Stimulated activated CD4-positive, alpha-beta T cell treated with anti-CD3 and anti-CD28 coated beads, Interleukin-4, amount 100 ng/mL, for 1 hour (primary cell): ENCODE data around the gene NOTCH1.

Source experiments
- DNase-seq: peaks from one replicate; pipeline ENCODE4 v3.0.0-alpha.2; 2020

Gene NOTCH1

DNA sequence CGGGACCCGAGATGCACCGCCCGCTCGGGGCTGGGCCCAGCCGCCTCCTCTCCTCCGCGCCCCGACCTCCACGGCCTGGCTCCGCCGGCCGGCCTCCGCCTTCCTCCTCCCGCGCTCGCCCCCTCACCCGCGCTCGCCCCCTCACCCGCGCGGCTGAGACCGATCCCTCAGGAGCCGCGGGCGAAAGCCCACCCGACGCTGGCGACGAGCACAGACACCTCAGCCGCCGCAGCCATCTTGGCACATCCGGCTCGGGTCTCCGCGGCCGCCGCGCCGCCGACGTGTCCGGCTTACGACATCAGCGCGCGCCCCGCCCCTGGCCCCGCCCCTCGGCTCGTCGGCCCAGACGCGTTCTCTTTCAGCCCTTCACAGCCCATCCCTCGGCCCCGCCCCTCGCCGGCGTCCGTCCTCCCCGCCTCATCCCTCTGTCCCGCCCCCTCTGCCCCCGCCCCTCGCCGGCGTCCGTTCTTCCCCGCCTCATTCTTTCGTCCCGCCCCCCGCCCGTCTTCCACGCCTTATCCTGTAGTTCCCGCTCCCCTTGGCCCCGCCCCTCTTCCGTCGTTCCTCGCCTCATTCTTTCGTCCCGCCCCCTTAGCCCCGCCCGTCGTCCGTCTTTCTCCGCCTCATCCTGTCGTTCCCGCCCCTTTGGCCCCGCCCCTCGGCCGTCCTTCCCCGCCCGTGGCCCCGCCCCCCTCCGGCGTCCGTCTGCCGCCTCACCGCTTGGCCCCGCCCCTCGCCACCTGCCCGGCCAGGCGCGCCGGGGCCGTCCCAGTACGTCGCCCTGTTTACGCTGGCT, 62.9 kb downstream of the NOTCH1 start, which contains the start of gene SEC16A:
Gene SEC16A, minus strand, starts transcription at position 248 of the 796 bp plus-strand sequence. CDS start 5,425 bp downstream, outside the sequence.
- DNase-seq: peak; percentile 100

DNA sequence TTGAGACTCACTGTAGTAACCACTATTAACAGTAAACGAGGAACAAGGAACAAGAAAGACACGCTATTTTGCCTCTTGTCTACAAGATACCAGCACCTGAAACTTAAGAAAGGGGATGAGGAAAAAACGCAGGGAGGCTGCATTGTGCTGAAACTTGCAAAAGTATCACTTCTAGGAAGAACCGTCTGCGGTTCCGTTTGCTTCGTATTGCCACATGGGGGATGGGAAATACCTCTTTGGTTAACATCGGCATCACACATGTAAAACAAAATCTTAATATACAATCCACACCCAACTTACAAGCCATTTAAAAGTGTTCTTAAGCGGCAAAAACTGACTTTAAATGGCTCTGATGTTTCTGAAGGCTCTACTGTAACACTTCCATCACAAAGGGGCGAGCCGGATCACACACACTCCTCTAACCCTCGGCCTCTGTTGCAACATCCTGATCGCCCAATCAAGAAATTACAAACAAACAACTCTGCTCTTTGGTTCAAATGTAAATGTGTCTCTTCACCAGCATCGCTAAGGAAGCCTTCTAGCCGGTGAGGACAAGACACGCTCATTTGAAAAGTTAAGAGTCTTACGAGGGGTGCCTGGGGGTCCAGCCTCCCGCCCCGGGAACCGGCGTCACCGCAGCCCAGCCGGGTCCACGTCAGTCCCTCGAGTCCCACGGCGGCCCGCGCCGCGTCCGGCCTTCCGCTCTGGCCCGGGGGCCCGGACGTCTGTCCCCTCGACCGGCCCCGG, 63.6 kb downstream of the NOTCH1 start:
- no peak for DNase-seq

DNA sequence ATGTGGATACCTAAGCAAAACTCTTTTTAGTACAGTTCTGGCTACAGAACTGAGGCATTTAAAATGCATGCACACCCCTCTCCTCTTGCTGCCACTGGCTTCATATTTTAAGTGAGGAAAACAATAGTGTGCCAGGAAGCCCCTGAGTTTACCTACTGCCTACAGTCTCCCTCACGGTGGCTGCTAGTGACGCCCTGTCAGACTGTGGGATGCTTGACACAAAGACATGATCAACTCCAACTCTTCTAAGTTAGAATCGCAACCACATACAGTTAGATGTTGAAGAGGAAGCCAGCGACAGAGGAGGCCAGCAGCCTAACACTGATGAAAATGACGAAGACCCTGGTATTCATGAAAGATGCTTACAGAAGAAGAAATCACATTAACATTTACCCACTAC, 64.3 kb downstream of the NOTCH1 start:
- DNase-seq: no peak

DNA sequence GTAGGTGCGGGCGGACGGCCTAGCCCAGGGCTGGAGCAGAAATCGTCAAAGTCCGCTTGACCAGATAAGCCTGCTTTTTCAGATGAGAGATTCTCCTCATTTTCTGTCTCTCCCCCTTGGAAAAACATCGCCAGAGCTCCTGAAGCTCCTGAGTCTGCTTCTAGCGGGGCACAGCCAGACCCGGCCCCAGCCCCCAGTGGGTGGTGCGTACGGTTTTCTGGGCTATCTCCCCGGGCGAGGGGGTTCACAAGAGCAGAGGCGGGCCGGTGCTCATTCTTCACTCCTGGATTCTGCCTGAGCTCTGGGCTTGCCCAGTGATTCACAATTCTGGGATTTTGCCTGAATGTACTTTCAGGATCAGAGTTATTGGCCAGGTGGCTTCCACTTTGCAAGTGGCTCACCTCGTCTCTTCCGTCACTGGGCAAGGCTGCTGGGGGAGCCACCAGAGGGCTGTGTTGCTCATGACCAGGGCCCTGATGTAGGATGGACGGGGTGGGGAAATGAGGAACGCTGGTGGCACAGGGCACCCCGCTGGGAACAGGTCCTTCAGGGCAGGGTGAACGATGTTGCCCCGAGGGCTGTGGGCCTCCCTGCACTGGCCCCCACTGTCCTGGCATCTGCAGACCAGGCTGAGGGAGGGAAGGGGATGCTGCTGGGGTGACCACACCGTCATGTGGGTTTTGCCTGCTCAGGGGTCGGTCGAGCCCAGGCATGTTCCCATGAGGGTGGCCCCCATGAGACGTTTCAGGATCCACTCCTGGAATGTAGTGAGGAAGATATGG, 69.3 kb downstream of the NOTCH1 start:
- no peak for DNase-seq

DNA sequence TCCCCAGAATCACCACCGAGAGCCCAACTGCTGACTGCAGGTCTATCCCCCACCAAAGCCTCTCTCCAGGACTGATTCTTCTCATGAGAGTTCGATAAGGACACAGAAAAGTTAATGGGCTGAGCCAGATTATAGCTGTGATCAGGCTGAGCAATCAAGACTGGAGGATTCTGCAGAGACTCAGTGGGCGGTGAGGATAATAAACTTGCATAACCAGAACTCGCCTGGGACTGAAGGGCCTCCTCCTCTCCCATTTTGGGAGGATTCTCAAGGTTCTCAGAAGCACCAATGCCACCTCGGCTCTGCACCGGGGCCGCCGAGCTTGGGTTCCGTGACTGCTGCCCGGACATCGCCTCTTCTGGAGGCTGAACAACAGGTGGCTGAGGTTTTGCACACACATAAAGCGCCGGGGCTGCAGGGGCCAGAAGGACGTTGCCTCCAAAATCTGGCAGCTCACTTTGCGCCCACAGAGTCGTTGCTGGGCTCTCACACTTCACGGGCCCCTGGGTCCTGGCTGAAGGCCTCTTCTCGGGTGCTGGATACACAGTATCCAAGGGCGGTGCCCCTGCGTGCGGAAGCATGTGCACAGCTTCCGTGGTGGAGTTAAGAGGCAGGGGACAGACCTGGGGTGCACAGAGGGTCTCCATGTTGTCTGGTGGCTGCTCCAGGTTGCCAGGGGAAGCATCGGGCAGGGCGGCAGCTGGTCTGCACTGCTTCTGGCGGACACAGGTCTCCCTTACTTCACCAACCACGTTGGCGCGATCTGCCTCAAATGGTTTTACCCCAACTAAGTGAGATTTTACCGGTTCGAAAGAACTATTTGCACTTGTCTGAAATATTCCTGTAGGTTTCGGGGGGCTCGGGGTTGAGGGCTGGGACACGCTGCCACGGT, 70.6 kb downstream of the NOTCH1 start:
- DNase-seq: no peak

- DNase-seq: no peak
Measured at GRCh38 chr9:136474021-136474640, 71.7 kb downstream of the NOTCH1 start.

- DNase-seq: no peak
Measured at GRCh38 chr9:136473354-136473721, 72.5 kb downstream of the NOTCH1 start.

- no peak for DNase-seq
Measured at GRCh38 chr9:136472640-136473353, 73.1 kb downstream of the NOTCH1 start.

GRCh38 chr9:136471802-136472487, 73.9 kb downstream of the NOTCH1 start:
- DNase-seq: no peak

DNA sequence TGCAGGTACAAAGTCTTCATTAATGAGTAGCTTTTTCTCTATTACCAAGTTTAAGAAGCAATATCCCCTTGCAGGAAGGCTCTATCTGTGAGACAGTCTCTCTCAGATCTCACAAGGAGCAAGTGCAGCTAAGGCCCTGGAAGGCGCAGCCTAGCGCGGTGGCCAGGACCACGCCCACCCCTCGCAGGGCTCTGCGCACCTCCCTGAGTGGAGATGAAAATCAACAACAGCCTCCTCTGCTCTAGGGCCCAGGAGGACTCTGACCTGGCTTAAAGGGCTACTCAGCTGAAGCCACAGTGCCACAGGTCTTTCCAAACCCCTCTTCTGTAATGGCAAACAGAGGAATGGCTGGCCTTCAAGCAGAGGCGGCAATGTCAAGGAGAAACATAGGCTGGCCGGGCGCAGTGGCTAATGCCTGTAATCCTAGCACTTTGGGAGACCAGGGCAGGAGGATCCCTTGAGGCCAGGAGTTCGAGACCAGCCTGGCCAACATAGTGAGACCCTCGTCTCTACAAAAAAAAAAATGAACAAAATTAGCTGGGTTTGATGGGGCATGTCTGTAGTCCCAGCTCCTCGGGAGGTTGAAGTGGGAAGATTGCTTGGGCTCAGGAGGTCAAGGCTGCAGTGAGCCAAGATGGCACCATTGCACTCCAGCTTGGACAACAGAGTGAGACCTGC, 74.9 kb downstream of the NOTCH1 start:
- DNase-seq: no peak

DNA sequence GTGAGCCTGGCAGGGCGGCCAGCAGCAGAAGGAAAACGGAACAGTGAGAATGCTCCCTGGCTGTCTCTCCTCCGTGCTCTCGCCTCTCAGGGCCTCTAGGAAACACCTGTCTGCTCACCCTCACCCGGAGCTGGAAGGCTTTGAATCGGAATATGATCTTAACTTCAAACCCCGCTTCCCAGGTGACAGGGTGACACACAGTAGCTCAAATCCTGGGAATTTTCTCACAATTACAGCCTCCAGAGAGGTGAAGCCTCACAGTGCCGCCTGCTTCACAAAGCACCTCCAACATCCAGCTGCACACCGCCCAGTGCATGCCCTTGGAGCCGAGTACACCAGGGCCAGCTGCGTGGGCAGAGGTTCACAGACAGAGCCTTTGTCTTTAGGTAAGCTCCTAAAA, 75.5 kb downstream of the NOTCH1 start:
- no peak for DNase-seq

- no peak for DNase-seq
Measured at GRCh38 chr9:136467766-136468165, 78.1 kb downstream of the NOTCH1 start.

- DNase-seq: no peak
Measured at GRCh38 chr9:136466155-136466541, 79.7 kb downstream of the NOTCH1 start.

DNA sequence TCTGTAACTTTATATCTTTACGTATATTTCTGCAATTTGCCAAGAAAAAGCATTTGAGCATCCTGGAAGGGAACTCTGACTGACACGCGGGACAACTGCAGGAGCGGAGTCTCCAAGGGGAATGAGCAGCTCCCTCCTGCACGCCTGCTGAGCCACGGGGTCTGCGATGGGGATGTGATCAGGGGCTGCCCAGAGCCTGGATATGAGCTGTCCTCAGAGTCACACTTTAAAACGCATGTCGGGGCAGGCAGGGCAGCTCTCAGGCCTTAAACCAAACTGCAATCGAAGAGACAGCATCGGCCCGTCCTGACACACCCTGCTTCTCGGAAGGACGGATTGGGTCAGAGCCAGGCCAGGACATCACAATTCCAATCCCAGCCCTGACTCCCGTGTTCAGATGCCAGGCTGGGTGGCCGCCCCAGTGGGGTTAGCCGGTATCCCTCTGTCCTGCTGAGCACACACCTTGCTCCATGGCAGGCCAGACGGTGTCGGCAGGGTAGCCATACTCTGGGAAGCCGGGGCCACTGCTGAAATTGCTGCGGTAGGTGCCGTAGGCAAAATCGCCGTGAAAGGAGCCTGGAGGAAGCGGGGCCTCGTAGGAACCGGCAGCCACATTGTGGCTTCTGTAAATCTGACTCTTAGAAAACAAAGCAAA, 80.2 kb downstream of the NOTCH1 start:
- DNase-seq: no peak

GRCh38 chr9:136464241-136464640, 81.6 kb downstream of the NOTCH1 start:
- no peak for DNase-seq

DNA sequence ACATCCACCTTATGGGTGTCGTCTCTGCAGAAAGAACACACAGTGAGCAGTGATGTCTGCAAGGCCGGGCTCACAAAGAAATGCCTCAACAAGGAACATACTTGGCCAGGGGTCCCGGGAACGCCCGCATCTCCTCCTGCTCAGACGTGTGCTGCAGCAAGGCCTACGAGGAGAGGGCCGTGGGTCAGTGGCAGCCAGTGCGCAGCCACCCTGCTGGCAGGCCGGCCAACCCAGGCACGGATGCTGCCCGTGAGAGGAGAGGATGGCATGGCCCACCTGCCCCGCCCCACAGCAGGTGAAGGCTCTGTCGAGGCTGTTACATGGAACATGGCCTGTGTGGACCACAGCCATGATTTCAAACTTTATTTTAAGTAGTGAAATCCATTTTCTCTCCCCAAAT, 82.3 kb downstream of the NOTCH1 start:
- DNase-seq: no peak

DNA sequence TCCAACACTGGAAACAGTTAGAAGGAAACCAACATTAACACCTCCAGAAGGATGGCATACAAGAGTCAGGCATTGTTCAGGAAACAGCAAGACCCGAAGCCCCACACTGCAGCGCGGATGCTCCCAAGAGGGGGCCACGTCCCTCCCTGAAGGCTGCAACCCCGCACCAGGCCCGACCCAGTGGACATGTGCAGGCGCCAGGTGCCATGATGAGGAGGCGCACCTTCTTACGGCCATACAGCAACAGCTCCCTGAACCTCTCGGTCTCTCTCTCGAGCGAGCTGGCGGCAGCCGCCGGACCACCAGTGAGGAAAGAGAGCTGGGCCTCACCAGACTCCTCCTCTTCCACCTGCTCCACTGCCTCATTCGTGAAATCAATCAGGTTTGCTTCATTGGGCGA, 83.2 kb downstream of the NOTCH1 start:
- DNase-seq: no peak

DNA sequence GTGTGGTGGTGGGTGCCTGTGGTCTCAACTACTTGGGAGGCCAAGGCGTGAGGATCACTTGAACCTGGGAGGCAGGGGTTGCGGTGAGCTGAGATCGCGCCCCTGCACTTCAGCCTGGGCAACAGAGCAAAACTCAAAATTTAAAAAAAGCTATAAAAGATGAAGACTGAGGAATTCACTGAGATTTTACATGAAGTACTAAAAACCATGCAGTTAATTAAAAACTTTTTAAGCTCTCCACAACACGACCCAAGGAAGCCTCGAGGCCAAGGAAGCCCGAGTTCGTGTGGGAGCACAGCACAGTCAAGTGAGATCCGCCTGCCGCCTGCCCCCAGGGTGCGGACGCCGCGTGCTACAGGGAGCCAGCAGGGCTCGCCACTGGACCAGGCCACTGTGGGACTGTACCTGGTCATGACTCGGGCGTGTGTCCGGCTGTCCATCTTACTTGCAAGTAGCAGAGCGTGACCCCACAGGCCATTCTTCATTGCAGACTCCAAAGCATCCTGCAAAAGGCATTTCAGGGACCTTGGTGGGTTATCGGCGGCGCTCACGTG, 85.0 kb downstream of the NOTCH1 start:
- no peak for DNase-seq

DNA sequence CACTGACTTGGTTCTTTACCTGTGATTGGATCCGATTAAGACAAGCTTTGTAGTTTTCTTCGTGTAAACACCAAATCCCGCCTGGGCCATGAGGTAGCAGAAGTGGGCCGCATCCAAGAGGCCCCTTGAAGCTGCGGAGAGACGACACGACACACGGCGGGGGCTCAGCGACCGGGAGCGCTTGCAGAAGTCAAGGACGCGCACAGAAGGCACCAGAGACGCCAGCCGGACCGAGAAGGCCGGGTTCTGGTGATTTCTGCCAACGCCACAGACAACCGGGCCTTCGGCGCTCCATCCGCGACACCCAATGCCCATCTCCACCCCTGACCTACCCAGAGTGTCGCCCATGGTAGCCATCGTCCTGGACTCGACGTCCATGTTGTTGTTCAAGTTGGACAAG, 86.4 kb downstream of the NOTCH1 start:
- DNase-seq: no peak
